ENCODE data around the gene HOXA4. TPM values are rescaled to one million over a fixed set of nuclear protein-coding genes. Genes with fewer than 3 reads are reported as not detected.

The HOXA4 gene
- total RNA-seq, 1 donor from 2014 or later: 7.1 TPM

DNA sequence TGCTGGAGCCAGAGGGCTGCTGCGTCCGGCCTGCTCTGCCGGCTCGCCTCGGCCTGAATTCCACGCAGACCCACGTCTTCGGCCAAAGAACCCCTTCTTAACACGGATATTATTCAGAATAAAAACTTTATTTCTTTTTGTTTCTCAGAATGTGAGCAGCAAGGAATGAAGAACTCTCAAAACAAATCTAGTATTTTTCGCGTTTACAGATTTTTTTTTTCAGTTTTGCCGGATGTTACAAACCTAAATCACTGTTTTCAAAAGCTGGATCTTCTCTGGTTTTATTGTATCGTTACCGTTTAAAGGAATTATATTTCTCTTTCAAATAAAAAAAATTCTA is 23.7 kb downstream of the HOXA4 start:
- H3K4me3 ChIP-seq: peak overlapping the region; percentile 46
- peaks cover 18% of the 10 kb centered on the region for H3K4me1 ChIP-seq
- TF ChIP-seq, protein P1, sequence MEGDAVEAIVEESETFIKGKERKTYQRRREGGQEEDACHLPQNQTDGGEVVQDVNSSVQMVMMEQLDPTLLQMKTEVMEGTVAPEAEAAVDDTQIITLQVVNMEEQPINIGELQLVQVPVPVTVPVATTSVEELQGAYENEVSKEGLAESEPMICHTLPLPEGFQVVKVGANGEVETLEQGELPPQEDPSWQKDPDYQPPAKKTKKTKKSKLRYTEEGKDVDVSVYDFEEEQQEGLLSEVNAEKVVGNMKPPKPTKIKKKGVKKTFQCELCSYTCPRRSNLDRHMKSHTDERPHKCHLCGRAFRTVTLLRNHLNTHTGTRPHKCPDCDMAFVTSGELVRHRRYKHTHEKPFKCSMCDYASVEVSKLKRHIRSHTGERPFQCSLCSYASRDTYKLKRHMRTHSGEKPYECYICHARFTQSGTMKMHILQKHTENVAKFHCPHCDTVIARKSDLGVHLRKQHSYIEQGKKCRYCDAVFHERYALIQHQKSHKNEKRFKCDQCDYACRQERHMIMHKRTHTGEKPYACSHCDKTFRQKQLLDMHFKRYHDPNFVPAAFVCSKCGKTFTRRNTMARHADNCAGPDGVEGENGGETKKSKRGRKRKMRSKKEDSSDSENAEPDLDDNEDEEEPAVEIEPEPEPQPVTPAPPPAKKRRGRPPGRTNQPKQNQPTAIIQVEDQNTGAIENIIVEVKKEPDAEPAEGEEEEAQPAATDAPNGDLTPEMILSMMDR (IDR thresholded peaks at IDR 0.05): no peak
- ATAC-seq (no peak), DNase-seq (no peak)
- intact Hi-C loops (cut with DNase I): loop anchor here (10.0 kb wide), 1 partner anchor 252 kb away; no protein-coding TSS in a partner anchor
- H3K9me3 ChIP-seq: no peaks in the 10 kb centered on the region
- H3K27me3 ChIP-seq: peaks cover 20% of the 10 kb centered on the region
- H3K27ac ChIP-seq: peak overlapping the region; percentile 91
- no peaks in the 10 kb centered on the region for H3K36me3 ChIP-seq

GRCh38 chr7:27106181-27106900 is 24.2 kb downstream of the HOXA4 start:
- Histone ChIP-seq H3K27ac (peak overlapping the region; percentile 91), H3K4me1 (peaks cover 18% of the 10 kb centered on the region), H3K9me3 (no peaks in the 10 kb centered on the region), H3K27me3 (peaks cover 26% of the 10 kb centered on the region), H3K36me3 (no peaks in the 10 kb centered on the region), H3K4me3 (peak overlapping the region; percentile 46)
- ATAC-seq: no peak
- intact Hi-C loops (cut with DNase I): loop anchor here (10.0 kb wide), 1 partner anchor 252 kb away; no protein-coding TSS in a partner anchor
- DNase-seq: no peak
- TF ChIP-seq, protein P1 (IDR thresholded peaks at IDR 0.05): no peak

DNA sequence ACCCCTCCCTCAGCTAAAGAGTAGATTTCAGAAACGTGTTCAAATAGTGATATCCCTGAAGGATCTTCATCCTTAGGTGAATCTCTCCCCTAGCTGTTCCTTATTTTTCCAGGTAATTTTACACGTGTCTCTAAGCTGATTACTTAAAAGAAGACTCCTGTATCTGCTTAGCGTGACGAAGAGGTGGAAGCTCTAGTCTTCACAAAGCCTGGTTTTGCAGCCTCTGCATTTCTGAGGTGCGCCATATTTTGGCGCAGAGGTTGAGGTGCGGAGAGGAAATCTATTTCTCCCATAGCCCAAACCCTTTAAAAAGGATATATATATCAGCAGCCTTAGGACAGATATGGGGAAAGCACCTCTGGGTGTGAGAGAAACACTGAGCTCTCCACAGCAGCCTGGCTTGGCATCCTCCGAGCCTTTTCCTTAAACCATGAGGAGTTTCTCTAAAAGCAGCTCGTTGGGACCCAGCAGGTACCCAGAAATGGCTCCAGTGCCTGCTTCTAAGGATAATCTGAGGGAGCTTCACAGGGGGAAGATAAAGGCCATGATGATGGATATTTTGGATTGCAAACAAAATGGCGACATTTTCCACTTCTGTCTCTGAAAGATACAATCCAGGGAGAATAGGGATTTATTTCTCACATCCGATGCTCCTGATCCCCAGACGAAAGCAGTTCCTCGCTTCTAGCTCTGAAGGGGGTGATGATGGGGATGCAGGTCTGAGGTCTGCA is 25.1 kb downstream of the HOXA4 start:
- Histone ChIP-seq H3K36me3 (no peaks in the 10 kb centered on the region), H3K9me3 (no peaks in the 10 kb centered on the region), H3K27me3 (peaks cover 26% of the 10 kb centered on the region), H3K4me3 (peak overlapping the region; percentile 46), H3K4me1 (peaks cover 21% of the 10 kb centered on the region), H3K27ac (peak overlapping the region; percentile 91)
- TF ChIP-seq, protein P1 (IDR thresholded peaks at IDR 0.05): no peak
- DNase-seq: no peak
- intact Hi-C loops (cut with DNase I): loop anchor here (10.0 kb wide), 1 partner anchor 251 kb away; no protein-coding TSS in a partner anchor
- no peak for ATAC-seq

DNA sequence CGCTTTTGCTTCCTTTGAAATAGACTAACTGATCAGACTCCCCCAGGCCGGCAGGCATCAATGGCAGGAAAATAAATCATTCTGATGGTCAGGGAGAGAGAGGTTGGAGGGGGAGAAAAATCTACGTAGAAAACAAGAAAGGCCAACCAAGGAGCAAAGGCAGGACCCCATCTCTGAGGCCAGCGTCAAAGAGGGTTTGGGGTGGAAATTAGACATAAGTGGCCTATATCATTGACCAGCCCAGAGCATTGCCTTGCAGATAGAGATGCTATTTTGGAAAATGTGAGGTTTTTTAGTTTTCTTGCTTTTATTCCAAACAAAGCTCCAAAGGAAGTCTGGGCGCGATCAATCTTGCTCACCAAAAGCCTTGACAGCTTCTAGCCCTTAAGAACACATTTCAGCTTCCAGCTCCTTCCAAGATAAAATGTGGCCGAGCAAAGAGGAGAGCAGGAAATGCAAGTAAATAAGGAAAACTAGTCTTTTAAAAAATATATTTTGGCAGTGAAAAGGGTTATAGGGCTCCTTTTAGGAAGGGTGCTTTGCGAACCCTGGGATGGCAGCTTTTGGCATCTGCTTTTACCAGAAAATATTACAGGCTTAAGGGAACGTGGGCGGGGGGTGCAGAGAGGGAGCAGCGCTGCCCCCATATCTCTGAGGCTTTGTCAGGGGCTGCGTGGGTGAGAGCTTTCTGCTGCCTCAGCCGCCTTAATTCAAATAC is 26.1 kb downstream of the HOXA4 start:
- Histone ChIP-seq H3K4me1 (peaks cover 26% of the 10 kb centered on the region), H3K9me3 (no peaks in the 10 kb centered on the region), H3K4me3 (peak overlapping the region; percentile 91), H3K27ac (peak overlapping the region; percentile 91), H3K36me3 (no peaks in the 10 kb centered on the region), H3K27me3 (peaks cover 26% of the 10 kb centered on the region)
- DNase-seq: no peak
- intact Hi-C loops (cut with DNase I): loop anchor here (10.0 kb wide), 1 partner anchor 250 kb away; no protein-coding TSS in a partner anchor
- no peak for ATAC-seq
- TF ChIP-seq, protein P1 (IDR thresholded peaks at IDR 0.05): no peak

DNA sequence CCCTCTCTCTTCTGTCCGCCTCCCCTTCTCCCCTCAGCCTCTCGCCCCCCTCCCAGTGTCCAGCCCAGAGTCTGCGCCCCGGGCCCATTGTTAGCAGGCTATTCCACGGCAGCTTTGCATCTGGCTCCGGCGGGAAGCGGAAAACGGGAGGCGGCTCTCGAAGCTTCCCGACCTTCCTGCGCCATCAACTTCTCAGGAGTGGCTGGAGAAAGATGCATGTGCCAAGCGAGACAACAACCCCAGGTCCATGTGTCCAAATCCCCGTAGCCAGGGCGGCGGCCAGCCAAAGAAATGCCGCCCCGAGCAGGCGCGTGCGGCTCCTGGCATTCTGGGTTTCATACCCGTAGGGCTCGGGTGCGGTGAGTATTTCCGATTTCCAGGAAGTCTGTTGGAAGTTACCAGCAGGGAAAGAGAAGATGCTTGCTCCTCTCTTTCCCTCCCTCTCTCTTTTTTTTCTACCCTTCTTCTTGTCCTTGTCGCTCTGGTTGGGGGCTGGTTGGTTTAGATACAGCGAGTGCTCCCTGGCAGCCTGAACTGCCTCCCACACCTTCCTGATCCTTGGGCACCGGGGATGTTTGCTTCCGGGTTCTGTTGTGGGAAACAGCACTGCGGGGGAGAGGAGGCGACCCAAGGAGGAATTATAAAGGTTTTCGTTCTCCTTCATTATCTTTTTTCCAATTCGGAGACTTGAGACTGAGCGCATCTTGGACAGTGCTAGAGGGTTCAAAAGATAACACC is 26.9 kb downstream of the HOXA4 start:
- intact Hi-C loops (cut with DNase I): loop anchor here (10.0 kb wide), 1 partner anchor 249 kb away; no protein-coding TSS in a partner anchor
- Histone ChIP-seq H3K9me3 (no peaks in the 10 kb centered on the region), H3K36me3 (no peaks in the 10 kb centered on the region), H3K4me1 (peaks cover 17% of the 10 kb centered on the region), H3K27me3 (peaks cover 26% of the 10 kb centered on the region), H3K27ac (peak overlapping the region; percentile 91), H3K4me3 (peak overlapping the region; percentile 91)
- TF ChIP-seq, protein P1 (IDR thresholded peaks at IDR 0.05): no peak
- ATAC-seq (no peak), DNase-seq (no peak)

Data from upper lobe of right lung (tissue), 1 donor.